ENCODE results near the gene SLC26A4. TPM values are rescaled to one million over a fixed set of nuclear protein-coding genes. Genes with fewer than 3 reads are reported as not detected.

SLC26A4 gene
- total RNA-seq = 0.44 and 0.50 TPM in 2 replicates

DNA sequence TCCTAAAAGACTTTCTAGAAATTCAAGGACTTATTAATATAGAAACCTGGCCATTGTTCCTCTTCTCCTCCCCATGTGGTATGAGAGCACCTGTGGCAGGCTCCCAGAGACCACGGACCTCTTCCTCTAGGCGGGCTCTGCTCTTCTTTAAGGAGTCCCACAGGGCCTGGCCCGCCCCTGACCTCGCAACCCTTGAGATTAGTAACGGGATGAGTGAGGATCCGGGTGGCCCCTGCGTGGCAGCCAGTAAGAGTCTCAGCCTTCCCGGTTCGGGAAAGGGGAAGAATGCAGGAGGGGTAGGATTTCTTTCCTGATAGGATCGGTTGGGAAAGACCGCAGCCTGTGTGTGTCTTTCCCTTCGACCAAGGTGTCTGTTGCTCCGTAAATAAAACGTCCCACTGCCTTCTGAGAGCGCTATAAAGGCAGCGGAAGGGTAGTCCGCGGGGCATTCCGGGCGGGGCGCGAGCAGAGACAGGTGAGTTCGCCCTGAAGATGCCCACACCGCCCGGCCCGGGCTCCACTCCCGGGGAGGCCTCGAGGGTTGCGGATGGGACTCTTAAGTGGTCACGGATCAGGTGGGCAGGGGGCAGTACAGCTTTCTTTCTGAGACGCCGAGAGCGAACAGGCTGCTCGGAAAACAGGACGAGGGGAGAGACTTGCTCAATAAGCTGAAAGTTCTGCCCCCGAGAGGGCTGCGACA lies at the start of gene SLC26A4:
Gene SLC26A4, plus strand, starts transcription at position 448 of the 700 bp plus-strand sequence. CDS start 814 bp downstream, outside the sequence.

DNA sequence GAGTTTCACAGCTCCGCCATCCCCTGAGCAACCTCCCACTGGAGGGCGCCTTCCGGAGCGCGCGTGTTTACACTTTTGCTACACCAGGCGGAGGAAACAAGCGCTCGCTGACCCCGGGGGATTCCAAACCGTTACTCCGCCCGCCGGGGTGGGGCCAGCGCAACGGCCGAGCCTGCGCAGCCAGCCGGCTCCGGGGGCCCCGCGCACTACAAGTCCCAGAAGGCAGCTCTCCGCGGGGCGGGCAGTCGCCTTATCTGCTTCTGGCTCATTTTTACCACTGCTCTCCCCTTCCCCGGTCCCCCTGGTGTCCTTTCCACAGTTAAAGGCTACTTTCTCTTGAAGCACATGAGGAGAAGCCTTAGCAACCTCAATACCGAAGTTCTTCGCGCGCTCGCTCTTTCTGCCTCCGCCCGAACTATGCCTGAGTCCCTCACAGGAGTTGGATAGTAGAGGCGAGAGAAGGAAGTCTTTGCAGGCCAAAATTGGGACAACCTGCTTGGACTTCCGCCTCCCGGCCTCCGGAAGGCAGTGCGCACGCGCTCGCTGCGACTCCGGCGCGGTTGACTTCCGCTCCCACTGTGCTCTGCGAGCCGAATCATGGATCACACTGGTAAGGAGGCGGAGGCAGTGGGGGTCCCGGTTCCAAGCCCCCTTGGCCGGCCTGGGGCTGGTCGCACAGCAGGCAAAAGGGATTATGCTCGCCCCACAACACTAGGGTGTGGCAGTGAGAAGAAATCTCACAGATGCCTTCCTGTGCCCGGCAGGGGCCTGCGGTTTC lies 83.1 kb downstream of the SLC26A4 start, which contains the start of gene CBLL1:
Gene CBLL1, plus strand, starts transcription at position 576 of the 778 bp plus-strand sequence. Its CDS starts 22 bp downstream, at position 598.

Other genes starting within 250 kb of the SLC26A4 start
- gene GPR22, start 190.8 kb upstream of the SLC26A4 start, total RNA-seq = under 0.01 and 1.1 TPM in 2 replicates
- gene COG5, start 96.9 kb upstream of the SLC26A4 start, total RNA-seq = 59.6 and 69.2 TPM in 2 replicates
- 12.5 and 12.6 TPM in 2 replicates for gene DUS4L, start 96.9 kb upstream of the SLC26A4 start, total RNA-seq
- 99.7 and 120 TPM in 2 replicates for gene BCAP29, start 80.6 kb upstream of the SLC26A4 start, total RNA-seq
- 13.8 and 14.2 TPM in 2 replicates for gene CBLL1, start 83.3 kb downstream of the SLC26A4 start, total RNA-seq
- not detected in 2 replicates for gene SLC26A3, start 142.4 kb downstream of the SLC26A4 start, total RNA-seq
- gene DLD, start 230.4 kb downstream of the SLC26A4 start, total RNA-seq = 74.4 and 109 TPM in 2 replicates

Measured in uterine smooth muscle cell (primary cell).